Fibroblast of lung (primary cell): Measurements from ENCODE around the gene MLLT6. TPM values are rescaled to one million over a fixed set of nuclear protein-coding genes. Genes with fewer than 3 reads are reported as not detected.

ENCODE experiments used
- DNase-seq, 2 donors: peaks; one replicate each; pipeline versions ENCODE4 v3.0.0 to v3.0.0-alpha.2; 2010; ENCODE audit warnings: low read depth in 2 of 2
- H2AFZ ChIP-seq: 2 replicates; pipeline ENCODE4 v1.5.1; 2012; ENCODE audit warnings: low read length, control low read depth, inconsistent platforms
- H3K27ac ChIP-seq: 2 replicates; pipeline ENCODE4 v1.5.1; 2011; ENCODE audit warnings: low read length, control low read depth; ENCODE audit not compliant: insufficient read depth
- H3K27me3 ChIP-seq: 2 replicates; pipeline ENCODE4 v1.5.1; 2011; ENCODE audit warnings: mild to moderate bottlenecking, low read length; ENCODE audit not compliant: control insufficient read depth, insufficient read depth
- H3K36me3 ChIP-seq: 2 replicates; pipeline ENCODE4 v1.5.1; 2011; ENCODE audit warnings: low read length; ENCODE audit not compliant: control insufficient read depth, insufficient read depth
- H3K4me1 ChIP-seq: 2 replicates; pipeline ENCODE4 v1.5.1; 2011; ENCODE audit warnings: low read length; ENCODE audit not compliant: control insufficient read depth, insufficient read depth; ENCODE audit errors: extremely low read depth
- H3K4me2 ChIP-seq: 2 replicates; pipeline ENCODE4 v1.5.1; 2011; ENCODE audit warnings: low read length, control low read depth; ENCODE audit not compliant: insufficient read depth; ENCODE audit errors: extremely low read depth
- H3K4me3 ChIP-seq, 4 experiments: fragments of 200-600 bp in 1 of 4; sonication (generic) in 1 of 4; replicated peaks in 1 of 4; 2 replicates each; pipeline ENCODE4 v1.5.1; 2011 to 2016; ENCODE audit warnings: low read length in 4 of 4, low read depth in 3 of 4, mild to moderate bottlenecking in 3 of 4, control low read depth in 2 of 4, inconsistent platforms in 1 of 4, mixed read lengths in 1 of 4; ENCODE audit not compliant: insufficient read depth in 1 of 4; ENCODE audit errors: control extremely low read depth in 1 of 4
- H3K79me2 ChIP-seq: 2 replicates; pipeline ENCODE4 v1.5.1; 2012; ENCODE audit warnings: mild to moderate bottlenecking, low read length, inconsistent platforms; ENCODE audit not compliant: control insufficient read depth, insufficient read depth
- H3K9ac ChIP-seq: 2 replicates; pipeline ENCODE4 v1.5.1; 2011; ENCODE audit warnings: mild to moderate bottlenecking, low read length, control low read depth; ENCODE audit not compliant: insufficient read depth
- H3K9me3 ChIP-seq: 2 replicates; pipeline ENCODE4 v1.5.1; 2012; ENCODE audit warnings: low read depth, low read length; ENCODE audit not compliant: control insufficient read depth, insufficient read depth
- H4K20me1 ChIP-seq: 2 replicates; pipeline ENCODE4 v1.5.1; 2011; ENCODE audit warnings: low read length; ENCODE audit not compliant: control insufficient read depth, insufficient read depth; ENCODE audit errors: extremely low read depth
- CTCF ChIP-seq, 2 donors: IDR thresholded peaks in 1 of 2; conservative IDR thresholded peaks in 1 of 2; 1 replicate in 1 of 2; 2 replicates in 1 of 2; pipeline ENCODE4 v1.5.1; 2011 to 2012; ENCODE audit warnings: low read length in 2 of 2, control low read depth in 1 of 2, inconsistent platforms in 1 of 2, low read depth in 1 of 2, mild to moderate bottlenecking in 1 of 2
- EZH2 ChIP-seq: IDR thresholded peaks from 2 replicates; pipeline ENCODE4 v1.5.1; 2012; ENCODE audit warnings: low read length, control low read depth, mild to moderate bottlenecking; ENCODE audit errors: missing control alignments
- polyA plus RNA-seq, 2 donors: library from polyadenylated mRNA; depleted of rRNA in 1 of 2; stranded (reverse) in 1 of 2; unstranded in 1 of 2; fragments of >200 nt; gene quantifications; 2 replicates each; pipeline ENCODE4 v1.2.1, GENCODE V29; 2011 to 2012; ENCODE audit warnings: missing spikeins in 1 of 2
- total RNA-seq: library from RNA; depleted of rRNA; stranded (reverse); fragments of >200 nt; gene quantifications from 2 replicates; pipeline ENCODE4 v1.2.1, GENCODE V29; 2014

The MLLT6 gene
- total and polyA plus RNA-seq, 2 donors (not counting 1 experiment from before 2014, with no cell fraction given), result 15.4 to 17.7 TPM

GRCh38 chr17:38657824-38658740, 47.0 kb upstream of the MLLT6 start:
- H3K36me3 ChIP-seq, result no peaks in the 10 kb centered on the region
- no peaks in the 10 kb centered on the region for H3K4me1 ChIP-seq
- no peak overlapping the region for H2AFZ ChIP-seq
- no peak overlapping the region for H3K4me3 ChIP-seq
- H3K27me3 ChIP-seq, result peaks cover 13% of the 10 kb centered on the region
- H4K20me1 ChIP-seq, result no peaks in the 10 kb centered on the region
- no peaks in the 10 kb centered on the region for H3K9me3 ChIP-seq
- no peak for TF ChIP-seq EZH2
- no peak for TF ChIP-seq CTCF (conservative IDR thresholded peaks at IDR 0.05 in 1 of 2, IDR thresholded peaks at IDR 0.05 in 1 of 2; ENCODE audit: low read depth in 1 of 2, low read length in 2 of 2)
- no peaks in the 10 kb centered on the region for H3K79me2 ChIP-seq
- no peak overlapping the region for H3K9ac ChIP-seq
- no peak overlapping the region for H3K27ac ChIP-seq
- no peak for DNase-seq
- no peak overlapping the region for H3K4me2 ChIP-seq

GRCh38 chr17:38658741-38659345, 46.2 kb upstream of the MLLT6 start:
- no peaks in the 10 kb centered on the region for H4K20me1 ChIP-seq
- H3K27me3 ChIP-seq, result peaks cover 12% of the 10 kb centered on the region
- no peaks in the 10 kb centered on the region for H3K9me3 ChIP-seq
- no peaks in the 10 kb centered on the region for H3K79me2 ChIP-seq
- DNase-seq, result no peak
- no peak overlapping the region for H3K27ac ChIP-seq
- no peak overlapping the region for H3K4me2 ChIP-seq
- no peaks in the 10 kb centered on the region for H3K4me1 ChIP-seq
- H2AFZ ChIP-seq, result no peak overlapping the region
- TF ChIP-seq EZH2 (no peak), CTCF (conservative IDR thresholded peaks at IDR 0.05 in 1 of 2, IDR thresholded peaks at IDR 0.05 in 1 of 2; ENCODE audit: low read depth in 1 of 2, low read length in 2 of 2) (no peak)
- no peak overlapping the region for H3K4me3 ChIP-seq
- no peaks in the 10 kb centered on the region for H3K36me3 ChIP-seq
- H3K9ac ChIP-seq, result no peak overlapping the region

- Histone ChIP-seq H3K27me3 (peaks cover 7% of the 10 kb centered on the region), H2AFZ (no peak overlapping the region), H3K4me1 (no peaks in the 10 kb centered on the region), H3K9me3 (no peaks in the 10 kb centered on the region), H3K4me2 (no peak overlapping the region), H3K79me2 (no peaks in the 10 kb centered on the region), H3K36me3 (no peaks in the 10 kb centered on the region), H3K4me3 (no peak overlapping the region), H3K9ac (no peak overlapping the region), H4K20me1 (no peaks in the 10 kb centered on the region), H3K27ac (no peak overlapping the region)
- no peak for TF ChIP-seq EZH2
- DNase-seq, result no peak
Measured at GRCh38 chr17:38659415-38659814, 45.7 kb upstream of the MLLT6 start.
